GM23338 (cell line): ENCODE data around the gene LRRC25. TPM values are rescaled to one million over a fixed set of nuclear protein-coding genes. Genes with fewer than 3 reads are reported as not detected.

Source experiments
- ATAC-seq: fragments of 200-7000 bp; cut with Tn5 transposase; 3 replicates; pipeline ENCODE4 v1.9.1; 2020
- DNase-seq: peaks from one replicate; pipeline ENCODE4 v3.0.0-alpha.2; 2015; ENCODE audit warnings: low spot score
- H2AFZ ChIP-seq: fragments of 200-600 bp; sonication (generic); 2 replicates; pipeline ENCODE4 v1.8.0; 2016; ENCODE audit warnings: antibody characterized with exemption, mild to moderate bottlenecking, moderate library complexity
- H3F3A ChIP-seq: fragments of 200-600 bp; sonication (generic); replicated peaks from 2 replicates; pipeline ENCODE4 v1.8.0; 2017; ENCODE audit warnings: antibody characterized with exemption, mixed run types, low read depth
- H3K27ac ChIP-seq: fragments of 200-600 bp; sonication (generic); 2 replicates; pipeline ENCODE4 v1.6.1; 2016; ENCODE audit warnings: low read depth
- H3K27me3 ChIP-seq: fragments of 200-600 bp; sonication (generic); 2 replicates; pipeline ENCODE4 v1.8.0; 2016; ENCODE audit warnings: mild to moderate bottlenecking, mixed run types, moderate library complexity; ENCODE audit not compliant: insufficient read depth
- H3K36me3 ChIP-seq: fragments of 200-600 bp; sonication (generic); 2 replicates; pipeline ENCODE4 v1.8.0; 2016; ENCODE audit warnings: mild to moderate bottlenecking; ENCODE audit not compliant: insufficient read depth
- H3K4me1 ChIP-seq: fragments of 200-600 bp; sonication (generic); 2 replicates; pipeline ENCODE4 v1.8.0; 2016; ENCODE audit warnings: mild to moderate bottlenecking, moderate library complexity; ENCODE audit not compliant: insufficient read depth
- H3K4me2 ChIP-seq: fragments of 200-600 bp; sonication (generic); 2 replicates; pipeline ENCODE4 v1.7.1; 2017; ENCODE audit warnings: mixed run types
- H3K4me3 ChIP-seq: fragments of 200-600 bp; sonication (generic); 2 replicates; pipeline ENCODE4 v1.6.1; 2016; ENCODE audit warnings: mixed run types
- H3K79me2 ChIP-seq: fragments of 200-600 bp; sonication (generic); replicated peaks from 2 replicates; pipeline ENCODE4 v1.8.0; 2017; ENCODE audit warnings: mild to moderate bottlenecking; ENCODE audit not compliant: insufficient read depth
- H3K9me2 ChIP-seq: fragments of 200-600 bp; sonication (generic); 2 replicates; pipeline ENCODE4 v1.8.0; 2017; ENCODE audit not compliant: insufficient read depth
- H4K20me1 ChIP-seq: fragments of 200-600 bp; sonication (generic); replicated peaks from 2 replicates; pipeline ENCODE4 v1.8.0; 2017; ENCODE audit warnings: mild to moderate bottlenecking; ENCODE audit not compliant: insufficient read depth
- H3K27ac Mint-ChIP-seq: 2 replicates; pipeline ENCODE4 v1.8.0; 2020; ENCODE audit warnings: inconsistent platforms, mild to moderate bottlenecking, moderate library complexity, mixed read lengths
- H3K27me3 Mint-ChIP-seq: 3 replicates; pipeline ENCODE4 v1.8.0; 2022; ENCODE audit warnings: low read depth, mild to moderate bottlenecking, moderate library complexity, mixed read lengths, inconsistent platforms; ENCODE audit not compliant: insufficient read depth, poor library complexity
- H3K36me3 Mint-ChIP-seq: 3 replicates; pipeline ENCODE4 v1.8.0; 2021; ENCODE audit warnings: low read depth, mild to moderate bottlenecking, inconsistent platforms, moderate library complexity, mixed read lengths
- H3K4me1 Mint-ChIP-seq: 3 replicates; pipeline ENCODE4 v1.8.0; 2020; ENCODE audit warnings: mild to moderate bottlenecking, inconsistent platforms, mixed read lengths
- H3K4me3 Mint-ChIP-seq: 3 replicates; pipeline ENCODE4 v1.8.0; 2021; ENCODE audit warnings: moderate library complexity, mild to moderate bottlenecking, inconsistent platforms, mixed read lengths
- H3K9me3 Mint-ChIP-seq: 3 replicates; pipeline ENCODE4 v1.8.0; 2020; ENCODE audit warnings: moderate library complexity, mild to moderate bottlenecking, inconsistent platforms, mixed read lengths
- CREB1 ChIP-seq: fragments of 250-450 bp; sonication (Bioruptor Pico); IDR thresholded peaks from 2 replicates; pipeline ENCODE4 v1.5.0; 2020; ENCODE audit warnings: low read depth, mild to moderate bottlenecking, moderate library complexity
- EZH2 ChIP-seq: fragments of 200-600 bp; sonication (generic); IDR thresholded peaks from one replicate; pipeline ENCODE4 v1.8.0; 2017; ENCODE audit warnings: antibody characterized with exemption, mild to moderate bottlenecking, low read depth; ENCODE audit not compliant: unreplicated experiment
- EZH2phosphoT487 ChIP-seq: fragments of 200-600 bp; sonication (generic); IDR thresholded peaks from one replicate; pipeline ENCODE4 v1.8.1; 2018; ENCODE audit warnings: antibody characterized with exemption; ENCODE audit not compliant: unreplicated experiment
- JUNB ChIP-seq: IDR thresholded peaks from one replicate; pipeline ENCODE4 v1.6.1; 2016; ENCODE audit warnings: antibody characterized with exemption; ENCODE audit not compliant: unreplicated experiment
- NANOG ChIP-seq: IDR thresholded peaks from 2 replicates; pipeline ENCODE4 v1.6.1; 2016; ENCODE audit warnings: antibody characterized with exemption, borderline replicate concordance
- POLR2AphosphoS5 ChIP-seq: IDR thresholded peaks from 2 replicates; pipeline ENCODE4 v1.6.1; 2016; ENCODE audit warnings: antibody characterized with exemption, low read depth
- STAT1 ChIP-seq: IDR thresholded peaks from one replicate; pipeline ENCODE4 v1.6.1; 2016; ENCODE audit warnings: antibody characterized with exemption; ENCODE audit not compliant: unreplicated experiment
- ZNF114 ChIP-seq: fragments of 250-450 bp; sonication (Bioruptor Pico); IDR thresholded peaks from 2 replicates; pipeline ENCODE4 v1.5.0; 2020; ENCODE audit warnings: mild to moderate bottlenecking, moderate library complexity
- ZNF331 ChIP-seq: fragments of 250-450 bp; sonication (Bioruptor Pico); IDR thresholded peaks from 2 replicates; pipeline ENCODE4 v1.5.0; 2020; ENCODE audit warnings: low read depth, mild to moderate bottlenecking, moderate library complexity
- polyA plus RNA-seq: library from polyadenylated mRNA; unstranded; fragments of >200 nt; fragmentation: Nextera tagmentation; extraction: Ambion mirVana; gene quantifications from 2 replicates; pipeline ENCODE4 v1.2.1, GENCODE V29; 2016
- total RNA-seq: library from RNA; depleted of rRNA; stranded (reverse); fragments of >200 nt; shearing (Covaris generic); gene quantifications from 2 replicates; pipeline ENCODE4 v1.2.3, GENCODE V29; 2014
- TF ChIP-seq, protein P1 (sequence below): IDR thresholded peaks from one replicate; pipeline ENCODE4 v1.6.1; 2018; ENCODE audit warnings: antibody characterized with exemption; ENCODE audit not compliant: unreplicated experiment
- TF ChIP-seq, protein P2 (sequence below), 2 experiments: fragments of 200-600 bp in 1 of 2; sonication (generic) in 1 of 2; conservative IDR thresholded peaks; 2 replicates each; pipeline versions ENCODE4 v1.5.1 to v1.6.1; 2016 to 2017; ENCODE audit warnings: antibody characterized with exemption in 2 of 2, low read depth in 2 of 2, mild to moderate bottlenecking in 2 of 2, moderate library complexity in 1 of 2
- TF ChIP-seq, protein P3 (sequence below): fragments of 250-450 bp; sonication (Bioruptor Pico); IDR thresholded peaks from 2 replicates; pipeline ENCODE4 v1.5.0; 2020; ENCODE audit warnings: mild to moderate bottlenecking, moderate library complexity
- TF ChIP-seq, protein P4 (sequence below): IDR thresholded peaks from 2 replicates; pipeline ENCODE4 v1.6.1; 2016; ENCODE audit warnings: antibody characterized with exemption

The LRRC25 gene
- total and polyA plus RNA-seq, 2 experiments from 2014 or later: 0.17 to 0.24 TPM

DNA sequence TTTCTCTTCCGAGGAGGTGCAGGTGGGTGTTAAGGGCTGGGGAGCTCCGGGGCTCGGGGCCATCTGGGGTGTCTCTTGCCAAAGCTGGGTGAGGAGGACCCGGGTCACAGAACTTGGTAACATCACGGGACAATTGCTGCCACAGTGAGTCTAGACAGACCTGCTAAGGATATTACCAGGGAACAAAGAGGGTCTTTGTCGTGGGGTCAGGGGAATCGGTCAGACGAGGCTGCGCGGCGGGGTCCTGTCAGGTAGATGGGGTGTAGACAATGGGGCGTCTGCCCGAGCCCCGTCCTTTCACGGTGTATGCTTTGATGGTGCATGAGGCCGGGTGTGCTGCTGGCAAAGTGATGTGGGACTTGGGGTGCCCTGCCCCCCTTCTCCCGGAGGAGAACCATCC lies 49.3 kb downstream of the LRRC25 start:
- H3K9me2 ChIP-seq: no peaks in the 10 kb centered on the region
- Mint-ChIP-seq H3K36me3 (peaks cover 44% of the 10 kb centered on the region), H3K4me3 (no peak overlapping the region), H3K27ac (no peak overlapping the region), H3K9me3 (peaks cover 3% of the 10 kb centered on the region; the same call in 2 of the 3 replicates), H3K27me3 (peaks cover 17% of the 10 kb centered on the region), H3K4me1 (peaks cover 27% of the 10 kb centered on the region)
- peaks cover 16% of the 10 kb centered on the region; the same call in 1 of the 2 replicates for H3K4me1 ChIP-seq
- H3K4me2 ChIP-seq: no peak overlapping the region
- 0 out of 2 replicates have a peak, but pooled peaks cover 3% of the 10 kb centered on the region for H3K36me3 ChIP-seq
- H3K79me2 ChIP-seq: no peaks in the 10 kb centered on the region
- H4K20me1 ChIP-seq: no peaks in the 10 kb centered on the region
- DNase-seq (no peak), ATAC-seq (no peak)
- no peak overlapping the region for H2AFZ ChIP-seq
- H3K27me3 ChIP-seq: no peaks in the 10 kb centered on the region
- H3K27ac ChIP-seq: no peak overlapping the region
- H3K4me3 ChIP-seq: no peak overlapping the region
- H3F3A ChIP-seq: peaks cover 19% of the 10 kb centered on the region
- TF ChIP-seq, protein P1, sequence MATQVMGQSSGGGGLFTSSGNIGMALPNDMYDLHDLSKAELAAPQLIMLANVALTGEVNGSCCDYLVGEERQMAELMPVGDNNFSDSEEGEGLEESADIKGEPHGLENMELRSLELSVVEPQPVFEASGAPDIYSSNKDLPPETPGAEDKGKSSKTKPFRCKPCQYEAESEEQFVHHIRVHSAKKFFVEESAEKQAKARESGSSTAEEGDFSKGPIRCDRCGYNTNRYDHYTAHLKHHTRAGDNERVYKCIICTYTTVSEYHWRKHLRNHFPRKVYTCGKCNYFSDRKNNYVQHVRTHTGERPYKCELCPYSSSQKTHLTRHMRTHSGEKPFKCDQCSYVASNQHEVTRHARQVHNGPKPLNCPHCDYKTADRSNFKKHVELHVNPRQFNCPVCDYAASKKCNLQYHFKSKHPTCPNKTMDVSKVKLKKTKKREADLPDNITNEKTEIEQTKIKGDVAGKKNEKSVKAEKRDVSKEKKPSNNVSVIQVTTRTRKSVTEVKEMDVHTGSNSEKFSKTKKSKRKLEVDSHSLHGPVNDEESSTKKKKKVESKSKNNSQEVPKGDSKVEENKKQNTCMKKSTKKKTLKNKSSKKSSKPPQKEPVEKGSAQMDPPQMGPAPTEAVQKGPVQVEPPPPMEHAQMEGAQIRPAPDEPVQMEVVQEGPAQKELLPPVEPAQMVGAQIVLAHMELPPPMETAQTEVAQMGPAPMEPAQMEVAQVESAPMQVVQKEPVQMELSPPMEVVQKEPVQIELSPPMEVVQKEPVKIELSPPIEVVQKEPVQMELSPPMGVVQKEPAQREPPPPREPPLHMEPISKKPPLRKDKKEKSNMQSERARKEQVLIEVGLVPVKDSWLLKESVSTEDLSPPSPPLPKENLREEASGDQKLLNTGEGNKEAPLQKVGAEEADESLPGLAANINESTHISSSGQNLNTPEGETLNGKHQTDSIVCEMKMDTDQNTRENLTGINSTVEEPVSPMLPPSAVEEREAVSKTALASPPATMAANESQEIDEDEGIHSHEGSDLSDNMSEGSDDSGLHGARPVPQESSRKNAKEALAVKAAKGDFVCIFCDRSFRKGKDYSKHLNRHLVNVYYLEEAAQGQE: no peak
- TF ChIP-seq POLR2AphosphoS5 (no peak), CREB1 (CRISPR knock-in tag) (no peak), STAT1 (no peak), ZNF114 (CRISPR knock-in tag) (no peak), EZH2phosphoT487 (no peak), ZNF331 (CRISPR knock-in tag) (no peak), JUNB (no peak), EZH2 (no peak), NANOG (no peak)
- TF ChIP-seq, protein P2, sequence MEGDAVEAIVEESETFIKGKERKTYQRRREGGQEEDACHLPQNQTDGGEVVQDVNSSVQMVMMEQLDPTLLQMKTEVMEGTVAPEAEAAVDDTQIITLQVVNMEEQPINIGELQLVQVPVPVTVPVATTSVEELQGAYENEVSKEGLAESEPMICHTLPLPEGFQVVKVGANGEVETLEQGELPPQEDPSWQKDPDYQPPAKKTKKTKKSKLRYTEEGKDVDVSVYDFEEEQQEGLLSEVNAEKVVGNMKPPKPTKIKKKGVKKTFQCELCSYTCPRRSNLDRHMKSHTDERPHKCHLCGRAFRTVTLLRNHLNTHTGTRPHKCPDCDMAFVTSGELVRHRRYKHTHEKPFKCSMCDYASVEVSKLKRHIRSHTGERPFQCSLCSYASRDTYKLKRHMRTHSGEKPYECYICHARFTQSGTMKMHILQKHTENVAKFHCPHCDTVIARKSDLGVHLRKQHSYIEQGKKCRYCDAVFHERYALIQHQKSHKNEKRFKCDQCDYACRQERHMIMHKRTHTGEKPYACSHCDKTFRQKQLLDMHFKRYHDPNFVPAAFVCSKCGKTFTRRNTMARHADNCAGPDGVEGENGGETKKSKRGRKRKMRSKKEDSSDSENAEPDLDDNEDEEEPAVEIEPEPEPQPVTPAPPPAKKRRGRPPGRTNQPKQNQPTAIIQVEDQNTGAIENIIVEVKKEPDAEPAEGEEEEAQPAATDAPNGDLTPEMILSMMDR (conservative IDR thresholded peaks at IDR 0.05; ENCODE audit: low read depth in 2 of 2): no peak
- TF ChIP-seq, protein P3, sequence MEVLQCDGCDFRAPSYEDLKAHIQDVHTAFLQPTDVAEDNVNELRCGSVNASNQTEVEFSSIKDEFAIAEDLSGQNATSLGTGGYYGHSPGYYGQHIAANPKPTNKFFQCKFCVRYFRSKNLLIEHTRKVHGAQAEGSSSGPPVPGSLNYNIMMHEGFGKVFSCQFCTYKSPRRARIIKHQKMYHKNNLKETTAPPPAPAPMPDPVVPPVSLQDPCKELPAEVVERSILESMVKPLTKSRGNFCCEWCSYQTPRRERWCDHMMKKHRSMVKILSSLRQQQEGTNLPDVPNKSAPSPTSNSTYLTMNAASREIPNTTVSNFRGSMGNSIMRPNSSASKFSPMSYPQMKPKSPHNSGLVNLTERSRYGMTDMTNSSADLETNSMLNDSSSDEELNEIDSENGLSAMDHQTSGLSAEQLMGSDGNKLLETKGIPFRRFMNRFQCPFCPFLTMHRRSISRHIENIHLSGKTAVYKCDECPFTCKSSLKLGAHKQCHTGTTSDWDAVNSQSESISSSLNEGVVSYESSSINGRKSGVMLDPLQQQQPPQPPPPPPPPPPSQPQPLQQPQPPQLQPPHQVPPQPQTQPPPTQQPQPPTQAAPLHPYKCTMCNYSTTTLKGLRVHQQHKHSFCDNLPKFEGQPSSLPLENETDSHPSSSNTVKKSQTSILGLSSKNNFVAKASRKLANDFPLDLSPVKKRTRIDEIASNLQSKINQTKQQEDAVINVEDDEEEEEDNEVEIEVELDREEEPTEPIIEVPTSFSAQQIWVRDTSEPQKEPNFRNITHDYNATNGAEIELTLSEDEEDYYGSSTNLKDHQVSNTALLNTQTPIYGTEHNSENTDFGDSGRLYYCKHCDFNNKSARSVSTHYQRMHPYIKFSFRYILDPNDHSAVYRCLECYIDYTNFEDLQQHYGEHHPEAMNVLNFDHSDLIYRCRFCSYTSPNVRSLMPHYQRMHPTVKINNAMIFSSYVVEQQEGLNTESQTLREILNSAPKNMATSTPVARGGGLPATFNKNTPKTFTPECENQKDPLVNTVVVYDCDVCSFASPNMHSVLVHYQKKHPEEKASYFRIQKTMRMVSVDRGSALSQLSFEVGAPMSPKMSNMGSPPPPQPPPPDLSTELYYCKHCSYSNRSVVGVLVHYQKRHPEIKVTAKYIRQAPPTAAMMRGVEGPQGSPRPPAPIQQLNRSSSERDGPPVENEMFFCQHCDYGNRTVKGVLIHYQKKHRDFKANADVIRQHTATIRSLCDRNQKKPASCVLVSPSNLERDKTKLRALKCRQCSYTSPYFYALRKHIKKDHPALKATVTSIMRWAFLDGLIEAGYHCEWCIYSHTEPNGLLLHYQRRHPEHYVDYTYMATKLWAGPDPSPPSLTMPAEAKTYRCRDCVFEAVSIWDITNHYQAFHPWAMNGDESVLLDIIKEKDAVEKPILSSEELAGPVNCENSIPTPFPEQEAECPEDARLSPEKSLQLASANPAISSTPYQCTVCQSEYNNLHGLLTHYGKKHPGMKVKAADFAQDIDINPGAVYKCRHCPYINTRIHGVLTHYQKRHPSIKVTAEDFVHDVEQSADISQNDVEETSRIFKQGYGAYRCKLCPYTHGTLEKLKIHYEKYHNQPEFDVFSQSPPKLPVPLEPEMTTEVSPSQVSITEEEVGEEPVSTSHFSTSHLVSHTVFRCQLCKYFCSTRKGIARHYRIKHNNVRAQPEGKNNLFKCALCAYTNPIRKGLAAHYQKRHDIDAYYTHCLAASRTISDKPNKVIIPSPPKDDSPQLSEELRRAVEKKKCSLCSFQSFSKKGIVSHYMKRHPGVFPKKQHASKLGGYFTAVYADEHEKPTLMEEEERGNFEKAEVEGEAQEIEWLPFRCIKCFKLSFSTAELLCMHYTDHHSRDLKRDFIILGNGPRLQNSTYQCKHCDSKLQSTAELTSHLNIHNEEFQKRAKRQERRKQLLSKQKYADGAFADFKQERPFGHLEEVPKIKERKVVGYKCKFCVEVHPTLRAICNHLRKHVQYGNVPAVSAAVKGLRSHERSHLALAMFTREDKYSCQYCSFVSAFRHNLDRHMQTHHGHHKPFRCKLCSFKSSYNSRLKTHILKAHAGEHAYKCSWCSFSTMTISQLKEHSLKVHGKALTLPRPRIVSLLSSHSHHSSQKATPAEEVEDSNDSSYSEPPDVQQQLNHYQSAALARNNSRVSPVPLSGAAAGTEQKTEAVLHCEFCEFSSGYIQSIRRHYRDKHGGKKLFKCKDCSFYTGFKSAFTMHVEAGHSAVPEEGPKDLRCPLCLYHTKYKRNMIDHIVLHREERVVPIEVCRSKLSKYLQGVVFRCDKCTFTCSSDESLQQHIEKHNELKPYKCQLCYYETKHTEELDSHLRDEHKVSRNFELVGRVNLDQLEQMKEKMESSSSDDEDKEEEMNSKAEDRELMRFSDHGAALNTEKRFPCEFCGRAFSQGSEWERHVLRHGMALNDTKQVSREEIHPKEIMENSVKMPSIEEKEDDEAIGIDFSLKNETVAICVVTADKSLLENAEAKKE: no peak
- TF ChIP-seq, protein P4, sequence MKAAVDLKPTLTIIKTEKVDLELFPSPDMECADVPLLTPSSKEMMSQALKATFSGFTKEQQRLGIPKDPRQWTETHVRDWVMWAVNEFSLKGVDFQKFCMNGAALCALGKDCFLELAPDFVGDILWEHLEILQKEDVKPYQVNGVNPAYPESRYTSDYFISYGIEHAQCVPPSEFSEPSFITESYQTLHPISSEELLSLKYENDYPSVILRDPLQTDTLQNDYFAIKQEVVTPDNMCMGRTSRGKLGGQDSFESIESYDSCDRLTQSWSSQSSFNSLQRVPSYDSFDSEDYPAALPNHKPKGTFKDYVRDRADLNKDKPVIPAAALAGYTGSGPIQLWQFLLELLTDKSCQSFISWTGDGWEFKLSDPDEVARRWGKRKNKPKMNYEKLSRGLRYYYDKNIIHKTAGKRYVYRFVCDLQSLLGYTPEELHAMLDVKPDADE: no peak
